HG03565 (cell line): ENCODE measurements around the gene EPB41L4A.
"Not testable (repeated sequence)": the region's sequence is repeated elsewhere in the genome, so short reads cannot be mapped to it uniquely, and the experiment has no call there.

Experiments used
- ATAC-seq: cut with Tn5 transposase; IDR thresholded peaks from one replicate; pipeline ENCODE4 v1.9.1; 2021; ENCODE audit warnings: mild to moderate bottlenecking, moderate library complexity; ENCODE audit not compliant: unreplicated experiment

EPB41L4A gene

GRCh38 chr5:112419164-112419985 is at the start of gene EPB41L4A:
Gene EPB41L4A, minus strand, starts transcription at chr5:112419277. Its CDS starts 238 bp downstream, at chr5:112419039.
- ATAC-seq = peak; percentile 18

- no peak for ATAC-seq
Observed at GRCh38 chr5:112467485-112467884, 48.4 kb upstream of the EPB41L4A start.

- not testable (repeated sequence) for ATAC-seq
Observed at GRCh38 chr5:112466261-112466660, 47.2 kb upstream of the EPB41L4A start.

- not testable (repeated sequence) for ATAC-seq
Observed at GRCh38 chr5:112447187-112447760, 28.2 kb upstream of the EPB41L4A start.

GRCh38 chr5:112445626-112446350 is 26.7 kb upstream of the EPB41L4A start:
- ATAC-seq = no peak

GRCh38 chr5:112443932-112444331 is 24.9 kb upstream of the EPB41L4A start:
- ATAC-seq = not testable (repeated sequence)

GRCh38 chr5:112440031-112440430 is 21.0 kb upstream of the EPB41L4A start:
- ATAC-seq = no peak

GRCh38 chr5:112436144-112436543 is 17.1 kb upstream of the EPB41L4A start:
- ATAC-seq = no peak

- ATAC-seq = no peak
Observed at GRCh38 chr5:112434641-112435040, 15.6 kb upstream of the EPB41L4A start.

- not testable (repeated sequence) for ATAC-seq
Observed at GRCh38 chr5:112426202-112426601, 7.1 kb upstream of the EPB41L4A start.

GRCh38 chr5:112419986-112420864 is 1.1 kb upstream of the EPB41L4A start:
- peak; percentile 78 for ATAC-seq

GRCh38 chr5:112418659-112419163 is 366 bp downstream of the EPB41L4A start:
- ATAC-seq = no peak

GRCh38 chr5:112417931-112418658 is 982 bp downstream of the EPB41L4A start:
- ATAC-seq = peak; percentile 53

- no peak for ATAC-seq
Observed at GRCh38 chr5:112415552-112415951, 3.5 kb downstream of the EPB41L4A start.

GRCh38 chr5:112413611-112414010 is 5.5 kb downstream of the EPB41L4A start:
- ATAC-seq = no peak

- ATAC-seq = no peak
Observed at GRCh38 chr5:112412346-112412745, 6.7 kb downstream of the EPB41L4A start.

GRCh38 chr5:112411903-112412302 is 7.2 kb downstream of the EPB41L4A start:
- ATAC-seq = no peak

- ATAC-seq = no peak
Observed at GRCh38 chr5:112407666-112408065, 11.4 kb downstream of the EPB41L4A start.

- ATAC-seq = no peak
Observed at GRCh38 chr5:112407240-112407639, 11.8 kb downstream of the EPB41L4A start.

GRCh38 chr5:112403069-112403468 is 16.0 kb downstream of the EPB41L4A start:
- ATAC-seq = no peak
